ENCODE results near the gene RAD51B.

- TF ChIP-seq CTCF (IDR thresholded peaks at IDR 0.05) (no peak), POLR2A (IDR thresholded peaks at IDR 0.05) (no peak)
Observed at GRCh38 chr14:68538639-68539038, 719.1 kb downstream of the RAD51B start.

Data from thyroid gland (tissue), 4 donors.